Activated gamma-delta T cell treated with Interleukin-2 at 50 U/mL for 16 hours (primary cell): ENCODE results near the gene CRYGD.
"Not testable (repeated sequence)": the region's sequence is repeated elsewhere in the genome, so short reads cannot be mapped to it uniquely, and the experiment has no call there.

Experiments used
- DNase-seq: peaks from one replicate; pipeline ENCODE4 v3.0.0-alpha.2; 2020

CRYGD gene

GRCh38 chr2:208124013-208124715 is at the start of gene CRYGD:
TSS of gene CRYGD (minus strand) at chr2:208124524. CDS start at chr2:208124473, 51 bp downstream.
- peak; percentile 4 for DNase-seq

DNA sequence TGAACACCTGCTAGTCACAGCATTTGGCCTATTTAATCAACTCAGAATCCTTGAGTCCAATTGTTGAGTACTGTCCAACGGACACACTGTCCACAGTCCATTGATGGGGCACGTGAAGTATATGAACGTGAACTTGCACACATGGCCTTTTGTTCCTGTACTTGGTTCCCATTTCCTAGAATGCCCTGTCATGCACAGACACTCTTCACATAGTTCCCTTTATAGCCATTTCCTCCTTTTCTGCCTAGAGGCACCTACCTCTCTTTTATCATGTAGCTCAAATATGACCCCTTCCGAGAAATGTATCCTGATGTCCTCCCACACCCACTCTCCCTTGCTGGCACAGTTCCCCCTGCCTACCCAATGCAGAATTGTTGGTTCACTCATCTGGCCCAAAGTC is 47.8 kb upstream of the CRYGD start:
- DNase-seq = no peak

- DNase-seq = no peak
Observed at GRCh38 chr2:208164951-208165755, 40.8 kb upstream of the CRYGD start.

DNA sequence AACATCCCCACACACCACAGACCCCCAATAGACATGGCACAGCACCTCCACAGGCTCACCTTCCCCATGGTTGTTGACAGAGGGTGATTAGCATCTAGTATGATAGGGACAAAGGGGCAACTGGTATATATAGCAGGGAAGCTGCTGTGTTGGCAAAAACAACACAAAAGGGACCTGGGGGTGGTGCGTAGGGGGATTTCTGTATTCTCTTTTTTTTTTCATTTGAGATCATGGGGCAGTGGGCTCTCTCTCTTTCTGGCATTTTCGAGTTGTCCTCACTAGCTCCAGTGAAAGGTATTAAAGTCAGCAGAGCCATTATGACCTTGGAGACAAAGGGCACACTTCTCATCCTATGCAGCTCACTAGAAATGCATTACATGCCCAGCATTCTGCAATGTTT is 39.2 kb upstream of the CRYGD start, which contains the start of gene CRYGA:
Gene CRYGA, minus strand, starts transcription at position 101 of the 400 bp plus-strand sequence. Its CDS starts 33 bp downstream, at position 68.
- no peak for DNase-seq

DNA sequence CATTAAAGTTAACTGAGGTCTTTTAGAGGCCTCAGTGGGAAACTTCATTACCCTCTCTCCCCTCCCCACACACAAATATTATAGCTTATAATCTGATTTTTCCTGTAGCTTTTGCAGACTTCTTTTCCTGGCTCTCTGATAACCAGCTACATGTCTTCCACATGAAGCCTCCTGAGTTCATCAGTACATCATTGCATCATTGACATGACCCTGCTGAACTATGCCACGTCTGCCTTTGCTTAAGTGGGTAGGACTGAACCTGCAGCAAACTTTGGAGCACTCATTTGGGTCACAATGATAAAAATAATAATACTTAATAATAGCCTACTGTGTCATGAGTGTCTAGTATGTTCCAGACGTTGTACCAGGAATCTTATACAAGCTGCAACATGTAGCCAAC is 32.1 kb upstream of the CRYGD start:
- no peak for DNase-seq

- no peak for DNase-seq
Observed at GRCh38 chr2:208153156-208153555, 28.8 kb upstream of the CRYGD start.

GRCh38 chr2:208150956-208151355 is 26.6 kb upstream of the CRYGD start:
- DNase-seq = no peak

- DNase-seq = no peak
Observed at GRCh38 chr2:208150094-208150493, 25.8 kb upstream of the CRYGD start.

DNA sequence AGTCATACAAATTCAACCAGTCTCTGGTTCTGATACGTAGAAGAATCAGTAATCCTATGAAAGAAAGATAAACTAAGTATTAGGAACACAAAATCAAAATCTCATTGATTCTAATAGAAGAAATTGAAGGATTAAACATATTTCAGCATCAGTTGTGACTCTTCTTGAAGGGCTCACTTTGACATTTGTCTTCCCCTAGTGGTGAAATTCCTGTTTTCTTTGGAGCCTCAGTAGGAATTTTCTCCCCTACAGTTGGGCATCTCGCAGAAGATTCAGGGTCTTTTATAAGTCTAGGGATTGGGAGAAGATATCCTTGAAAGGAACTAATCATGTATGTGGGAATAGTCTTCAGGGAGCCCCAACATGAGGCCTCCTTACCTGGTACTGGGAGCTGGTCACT is 24.5 kb upstream of the CRYGD start:
- no peak for DNase-seq

DNA sequence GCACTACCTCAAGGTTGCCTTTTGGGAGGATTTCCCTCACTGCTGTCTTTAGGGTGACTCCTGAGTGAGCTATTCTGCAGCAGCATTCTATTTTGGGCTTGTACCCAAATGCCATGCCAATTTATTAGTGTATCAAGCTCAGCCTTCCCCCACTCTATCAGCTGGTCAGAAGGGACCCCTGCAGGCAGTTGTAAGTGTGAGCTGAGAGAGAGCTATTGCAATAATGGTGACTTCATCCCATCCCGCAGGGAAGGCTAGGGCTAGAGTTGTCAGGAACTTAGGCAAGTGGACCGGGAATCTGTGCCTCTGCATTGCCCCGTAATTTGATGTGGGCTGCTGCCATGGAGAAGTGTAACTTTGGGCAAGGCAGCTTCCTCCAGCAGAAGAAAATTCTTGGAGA is 23.4 kb upstream of the CRYGD start:
- DNase-seq = no peak

GRCh38 chr2:208147008-208147407 is 22.7 kb upstream of the CRYGD start:
- no peak for DNase-seq

DNA sequence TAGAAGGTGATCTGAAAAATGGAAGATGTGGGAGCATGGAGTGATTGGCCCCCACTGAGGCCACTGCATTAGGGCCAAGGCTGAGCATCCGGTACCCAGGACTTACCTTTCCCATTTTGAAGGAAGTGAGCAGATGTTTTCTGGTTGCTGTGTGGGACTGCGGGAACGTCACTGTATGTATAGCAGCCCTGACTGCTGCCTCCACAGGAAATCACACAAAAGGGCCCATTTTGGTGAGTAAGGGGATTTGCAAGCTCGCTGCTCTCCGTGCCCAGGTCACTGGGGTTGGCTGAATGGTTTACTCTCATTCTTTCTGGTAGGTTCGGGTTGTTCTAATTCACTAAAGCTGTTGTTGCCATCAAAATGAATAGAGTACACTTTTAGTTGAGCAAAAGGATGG is 21.7 kb upstream of the CRYGD start, which contains the start of gene CRYGB:
Gene CRYGB, minus strand, starts transcription at position 153 of the 400 bp plus-strand sequence. Its CDS starts 38 bp downstream, at position 115.
- no peak for DNase-seq

GRCh38 chr2:208142925-208143799 is 18.8 kb upstream of the CRYGD start:
- no peak for DNase-seq

GRCh38 chr2:208142240-208142924 is 18.1 kb upstream of the CRYGD start:
- no peak for DNase-seq

- DNase-seq = no peak
Observed at GRCh38 chr2:208139447-208139846, 15.1 kb upstream of the CRYGD start.

DNA sequence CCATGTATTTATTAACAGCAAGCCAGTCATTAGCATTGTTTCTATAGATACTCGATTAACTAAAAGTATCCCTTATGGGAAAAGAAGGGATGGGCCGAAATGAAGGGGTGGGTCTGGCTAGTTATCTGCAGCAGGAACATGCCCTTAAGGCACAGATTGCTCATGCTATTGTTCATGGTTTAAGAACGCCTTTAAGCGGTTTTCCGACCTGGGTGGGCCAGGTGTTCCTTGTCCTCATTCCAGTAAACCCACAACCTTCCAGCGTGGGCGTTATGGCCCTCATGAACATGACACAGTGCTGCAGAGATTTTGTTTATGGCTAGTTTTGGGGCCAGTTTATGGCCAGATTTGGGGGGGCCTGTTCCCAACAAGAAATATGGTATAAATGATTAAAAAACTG is 14.0 kb upstream of the CRYGD start:
- not testable (repeated sequence) for DNase-seq

DNA sequence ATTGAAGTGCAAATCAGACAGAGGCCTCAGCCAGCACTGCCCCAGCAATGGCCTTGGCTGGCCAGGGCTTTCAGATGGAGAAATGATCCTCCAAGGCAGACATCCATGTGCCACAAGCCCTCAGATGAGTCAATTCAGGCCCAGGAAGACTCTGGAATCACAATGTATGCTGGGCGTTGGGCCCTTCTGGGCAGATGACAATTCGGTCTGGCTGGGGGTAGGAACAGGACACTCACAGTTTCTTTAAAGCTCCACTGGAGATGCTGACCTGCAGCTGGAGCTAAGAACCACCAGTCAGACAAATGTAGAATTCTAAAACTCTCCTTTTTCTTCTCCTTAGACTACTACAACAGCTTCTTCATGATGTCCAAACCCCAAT is 12.4 kb upstream of the CRYGD start:
- DNase-seq = no peak

GRCh38 chr2:208135794-208136715 is 11.7 kb upstream of the CRYGD start:
- DNase-seq = no peak

- DNase-seq = no peak
Observed at GRCh38 chr2:208134928-208135586, 10.7 kb upstream of the CRYGD start.

DNA sequence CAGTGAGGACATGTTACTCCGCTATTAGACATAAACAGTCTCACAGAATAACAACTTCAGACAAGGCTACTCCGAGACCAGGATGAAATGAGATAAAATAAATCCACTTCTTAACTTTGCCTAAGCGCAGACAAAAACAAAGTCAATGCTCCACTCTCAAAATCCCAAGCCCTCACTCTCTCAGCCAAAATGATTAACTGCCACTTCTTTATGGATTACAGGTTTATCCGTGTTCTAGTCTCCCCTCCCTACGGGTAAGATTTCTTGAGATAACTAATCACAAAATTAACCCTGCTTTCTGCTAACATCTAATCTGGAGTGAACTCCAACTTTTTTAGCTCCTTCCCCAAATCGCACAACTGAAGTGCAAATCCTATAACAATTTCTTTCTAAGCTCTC is 6.4 kb upstream of the CRYGD start:
- DNase-seq = no peak
